Ovary (tissue), 3 donors: ENCODE results near the gene VIPR2.

ENCODE experiments used
- CTCF ChIP-seq, 3 donors: fragments of 450-650 bp in 2 of 3; fragments of 200-600 bp in 1 of 3; IDR thresholded peaks; one replicate each; pipeline versions ENCODE4 v1.5.1 to v1.8.0; 2016 to 2022; ENCODE audit warnings: antibody characterized with exemption in 3 of 3, mild to moderate bottlenecking in 1 of 3
- EP300 ChIP-seq: sonication (generic); formaldehyde crosslinking; IDR thresholded peaks from one replicate; pipeline ENCODE4 v1.6.1; 2017; ENCODE audit warnings: antibody characterized with exemption
- POLR2A ChIP-seq: fragments of 450-650 bp; IDR thresholded peaks from one replicate; pipeline ENCODE4 v1.6.1; 2017; ENCODE audit warnings: antibody characterized with exemption, mild to moderate bottlenecking, moderate library complexity
- donor health status: DM: no; HTN: no; CAD: no.

- TF ChIP-seq CTCF (IDR thresholded peaks at IDR 0.05) (no peak), EP300 (no peak), POLR2A (no peak)
These were observed 78.7 kb downstream of the VIPR2 start for GRCh38 chr7:159065852-159066480.
